ENCODE data around the gene PLPP6. TPM values are rescaled to one million over a fixed set of nuclear protein-coding genes. Genes with fewer than 3 reads are reported as not detected.

The PLPP6 gene
- total and polyA plus RNA-seq, 2 of the 8 experiments (the other 6 are each of a cell fraction or from before 2014, with no cell fraction given): 11.8 to 13.3 TPM

DNA sequence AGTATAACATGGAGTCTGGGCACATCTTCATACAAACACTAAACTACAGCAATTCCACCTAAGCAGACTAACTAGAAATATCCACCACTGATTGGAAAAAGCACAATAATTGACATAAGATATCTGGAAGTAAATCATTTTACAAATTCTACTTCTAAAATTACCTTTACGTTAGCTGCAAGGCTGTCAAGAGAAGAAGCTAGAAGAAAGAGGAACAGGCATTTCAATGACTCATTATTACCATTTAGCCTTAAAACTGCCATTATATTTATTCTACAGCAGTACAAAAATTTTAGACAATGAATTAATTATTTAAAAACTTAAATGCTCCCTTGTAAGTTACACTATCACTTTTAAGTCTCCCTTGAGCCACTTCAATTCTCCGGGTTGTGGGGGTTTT, 43.4 kb upstream of the PLPP6 start (continued):
- no peak for TF ChIP-seq CBX8 (IDR thresholded peaks at IDR 0.05; ENCODE audit: borderline replicate concordance, low read depth, low read length)

Measured in H1 (cell line).